DOHH2 (cell line): ENCODE data around the gene LCAT.
"Not testable (repeated sequence)": the region's sequence is repeated elsewhere in the genome, so short reads cannot be mapped to it uniquely, and the experiment has no call there.

Experiments used
- H3F3A ChIP-seq: fragments of 200-600 bp; sonication (generic), shearing (Covaris generic); 2 replicates; pipeline ENCODE4 v1.6.0; 2016; ENCODE audit warnings: antibody characterized with exemption, mild to moderate bottlenecking; ENCODE audit not compliant: control insufficient read depth, insufficient read depth
- H3K27ac ChIP-seq: fragments of 200-600 bp; sonication (generic); 2 replicates; pipeline ENCODE4 v1.5.1; 2014; ENCODE audit warnings: low read depth, mild to moderate bottlenecking, low read length, moderate library complexity
- H3K27me3 ChIP-seq: fragments of 200-600 bp; sonication (generic); 2 replicates; pipeline ENCODE4 v1.6.1; 2014; ENCODE audit warnings: mild to moderate bottlenecking, low read length, mixed read lengths; ENCODE audit not compliant: control insufficient read depth
- H3K36me3 ChIP-seq: fragments of 200-600 bp; sonication (generic); 2 replicates; pipeline ENCODE4 v1.6.1; 2014; ENCODE audit warnings: mild to moderate bottlenecking, low read length, moderate library complexity, mixed read lengths; ENCODE audit not compliant: control insufficient read depth
- H3K4me1 ChIP-seq: fragments of 200-600 bp; sonication (generic); 2 replicates; pipeline ENCODE4 v1.6.1; 2014; ENCODE audit warnings: mild to moderate bottlenecking, low read length, mixed read lengths; ENCODE audit not compliant: control insufficient read depth
- H3K4me2 ChIP-seq: fragments of 200-600 bp; sonication (generic); 2 replicates; pipeline ENCODE4 v1.6.0; 2014; ENCODE audit warnings: mild to moderate bottlenecking, low read length, moderate library complexity
- H3K4me3 ChIP-seq: fragments of 200-600 bp; sonication (generic); 2 replicates; pipeline ENCODE4 v1.5.1; 2014; ENCODE audit warnings: mild to moderate bottlenecking, low read length, mixed read lengths
- H3K79me2 ChIP-seq: fragments of 200-600 bp; sonication (generic); 2 replicates; pipeline ENCODE4 v1.6.1; 2014; ENCODE audit warnings: mild to moderate bottlenecking, low read length, mixed read lengths; ENCODE audit not compliant: control insufficient read depth
- H3K9me2 ChIP-seq: fragments of 200-600 bp; sonication (generic); replicated peaks from 2 replicates; pipeline ENCODE4 v1.6.1; 2014; ENCODE audit warnings: mild to moderate bottlenecking, low read length, mixed read lengths; ENCODE audit not compliant: control insufficient read depth
- H3K9me3 ChIP-seq: fragments of 200-600 bp; sonication (generic); 2 replicates; pipeline ENCODE4 v1.6.1; 2014; ENCODE audit warnings: antibody characterized with exemption, low read length, mixed read lengths; ENCODE audit not compliant: control insufficient read depth, insufficient read depth
- H4K20me1 ChIP-seq: fragments of 200-600 bp; sonication (generic); 2 replicates; pipeline ENCODE4 v1.6.0; 2014; ENCODE audit warnings: low read depth, mild to moderate bottlenecking, antibody characterized with exemption, low read length, moderate library complexity; ENCODE audit not compliant: control insufficient read depth, insufficient read depth
- CTCF ChIP-seq: fragments of 200-600 bp; sonication (generic); IDR thresholded peaks from one replicate; pipeline ENCODE4 v1.5.1; 2014; ENCODE audit warnings: antibody characterized with exemption, mild to moderate bottlenecking, low read depth, low read length; ENCODE audit not compliant: poor library complexity, severe bottlenecking
- EZH2phosphoT487 ChIP-seq: fragments of 200-600 bp; sonication (generic); IDR thresholded peaks from 2 replicates; pipeline ENCODE4 v1.6.1; 2017; ENCODE audit warnings: borderline replicate concordance, mild to moderate bottlenecking, antibody characterized with exemption, low read length, moderate library complexity, mixed read lengths

Gene LCAT

DNA sequence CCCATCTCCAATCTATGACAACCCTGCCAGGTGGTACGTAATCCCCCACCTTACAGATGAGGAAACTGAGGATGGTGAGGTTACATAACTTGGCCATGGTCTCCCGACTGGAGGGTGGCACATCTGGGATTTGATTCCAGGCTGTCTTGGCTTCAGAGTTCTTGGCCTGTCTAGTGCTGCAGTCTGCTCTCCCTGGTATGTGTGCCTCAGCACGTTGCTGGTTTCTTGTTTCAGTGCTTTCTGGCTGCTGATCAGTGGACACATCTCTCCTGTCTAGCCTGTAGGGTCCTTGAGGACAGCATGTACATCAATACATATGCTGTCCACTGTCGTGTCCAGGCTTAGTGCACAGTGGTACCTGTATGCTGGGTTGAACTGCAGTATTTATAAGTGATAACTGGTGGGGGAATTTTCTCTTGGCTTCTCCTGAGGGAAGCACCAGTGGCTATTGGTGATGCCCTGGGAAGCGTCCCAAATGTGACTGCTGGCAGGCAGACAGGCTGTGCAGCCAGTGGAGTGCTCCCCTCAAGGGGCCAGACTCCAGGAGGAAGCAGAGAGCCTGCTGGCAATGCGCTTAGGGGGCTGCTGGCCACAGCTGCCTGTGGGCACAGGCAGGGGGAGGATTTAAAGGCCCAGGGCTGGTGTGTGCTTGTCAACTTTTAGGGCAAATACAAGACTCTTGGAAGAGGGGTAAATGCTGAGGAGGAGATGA, 26.6 kb downstream of the LCAT start:
- TF ChIP-seq EZH2phosphoT487 (no peak), CTCF (no peak)
- Histone ChIP-seq H3K79me2 (no peaks in the 10 kb centered on the region), H3K9me2 (no peaks in the 10 kb centered on the region), H3K4me1 (no peaks in the 10 kb centered on the region), H3K27ac (no peak overlapping the region), H3K9me3 (no peaks in the 10 kb centered on the region), H4K20me1 (0 out of 2 replicates have a peak, but pooled peaks cover 2% of the 10 kb centered on the region), H3K27me3 (no peaks in the 10 kb centered on the region), H3K4me3 (no peak overlapping the region), H3K4me2 (no peak overlapping the region), H3K36me3 (no peaks in the 10 kb centered on the region), H3F3A (no peaks in the 10 kb centered on the region)

DNA sequence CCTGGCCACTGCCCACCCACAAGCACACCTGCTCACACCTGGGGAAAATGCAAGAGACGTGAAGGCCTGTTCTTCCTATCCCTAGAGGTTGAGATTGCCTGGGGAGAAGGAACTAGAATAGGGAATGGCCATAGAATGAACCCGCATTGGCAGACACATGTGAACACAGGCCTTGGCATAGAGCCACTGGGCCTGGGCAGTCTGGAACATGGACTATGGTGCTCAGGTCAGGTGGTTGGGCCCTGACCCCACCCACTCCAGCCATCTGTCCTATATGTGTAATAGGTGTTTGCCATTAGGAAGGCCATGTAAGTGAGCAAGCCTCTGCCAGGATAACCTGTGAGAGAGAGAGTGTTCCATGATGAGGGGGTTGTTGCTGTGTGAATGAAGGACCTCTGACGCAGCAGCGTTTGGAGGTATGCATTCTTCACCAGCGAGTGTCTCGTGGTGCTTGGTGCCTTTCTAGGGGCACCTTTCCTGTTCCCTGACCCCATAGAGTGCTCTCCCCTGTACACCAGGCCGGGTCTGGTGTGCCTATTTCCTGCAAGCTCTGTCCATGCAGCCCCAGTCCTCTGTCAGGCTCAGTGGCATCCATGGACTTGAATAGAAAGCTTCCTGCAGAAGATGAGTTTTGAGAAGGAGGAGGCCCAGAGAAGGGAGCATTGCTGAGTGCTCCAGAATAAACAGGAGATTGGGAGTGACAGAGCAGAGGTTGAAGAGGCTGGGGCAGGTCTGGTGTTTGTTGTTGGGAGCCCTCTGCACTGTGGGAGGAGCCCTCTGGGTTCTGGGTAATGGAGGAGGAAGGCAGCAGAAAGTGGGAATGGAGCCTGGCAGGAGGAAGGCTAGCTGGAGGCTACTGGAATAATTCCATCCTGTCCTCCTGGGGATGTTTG, 27.8 kb downstream of the LCAT start:
- H4K20me1 ChIP-seq: 0 out of 2 replicates have a peak, but pooled peaks cover 2% of the 10 kb centered on the region
- H3K9me2 ChIP-seq: no peaks in the 10 kb centered on the region
- H3K4me3 ChIP-seq: no peak overlapping the region
- no peak for TF ChIP-seq EZH2phosphoT487
- TF ChIP-seq CTCF: no peak
- H3K27ac ChIP-seq: no peak overlapping the region
- no peaks in the 10 kb centered on the region for H3F3A ChIP-seq
- H3K4me1 ChIP-seq: no peaks in the 10 kb centered on the region
- H3K9me3 ChIP-seq: no peaks in the 10 kb centered on the region
- H3K27me3 ChIP-seq: no peaks in the 10 kb centered on the region
- no peaks in the 10 kb centered on the region for H3K36me3 ChIP-seq
- H3K4me2 ChIP-seq: no peak overlapping the region
- no peaks in the 10 kb centered on the region for H3K79me2 ChIP-seq

GRCh38 chr16:67915496-67915769, 28.5 kb downstream of the LCAT start:
- H3K4me1 ChIP-seq, H3K4me2 ChIP-seq, H3K36me3 ChIP-seq, H4K20me1 ChIP-seq, H3K9me3 ChIP-seq, H3K27ac ChIP-seq, H3K79me2 ChIP-seq, H3K4me3 ChIP-seq, H3K9me2 ChIP-seq, H3K27me3 ChIP-seq, H3F3A ChIP-seq: not testable (repeated sequence)

- no peaks in the 10 kb centered on the region for H3K36me3 ChIP-seq
- no peaks in the 10 kb centered on the region for H3K79me2 ChIP-seq
- H3K9me2 ChIP-seq: no peaks in the 10 kb centered on the region
- no peak overlapping the region for H3K27ac ChIP-seq
- TF ChIP-seq EZH2phosphoT487 (no peak), CTCF (no peak)
- H3K9me3 ChIP-seq: no peaks in the 10 kb centered on the region
- no peaks in the 10 kb centered on the region for H3F3A ChIP-seq
- H3K4me2 ChIP-seq: no peak overlapping the region
- 0 out of 2 replicates have a peak, but pooled peaks cover 2% of the 10 kb centered on the region for H4K20me1 ChIP-seq
- H3K4me3 ChIP-seq: no peak overlapping the region
- H3K4me1 ChIP-seq: no peaks in the 10 kb centered on the region
- no peaks in the 10 kb centered on the region for H3K27me3 ChIP-seq
Measured at GRCh38 chr16:67914758-67915495, 29.0 kb downstream of the LCAT start.
